ENCODE measurements around the gene MAGED2.
"Not testable (repeated sequence)": the region's sequence is repeated elsewhere in the genome, so short reads cannot be mapped to it uniquely, and the experiment has no call there.

Gene MAGED2

GRCh38 chrX:54807524-54808108 is at the start of gene MAGED2:
MAGED2 (plus strand) TSS chrX:54807745; CDS start chrX:54809332, 1,587 bp downstream.
- no peak for DNase-seq (ENCODE audit: low spot score)

DNA sequence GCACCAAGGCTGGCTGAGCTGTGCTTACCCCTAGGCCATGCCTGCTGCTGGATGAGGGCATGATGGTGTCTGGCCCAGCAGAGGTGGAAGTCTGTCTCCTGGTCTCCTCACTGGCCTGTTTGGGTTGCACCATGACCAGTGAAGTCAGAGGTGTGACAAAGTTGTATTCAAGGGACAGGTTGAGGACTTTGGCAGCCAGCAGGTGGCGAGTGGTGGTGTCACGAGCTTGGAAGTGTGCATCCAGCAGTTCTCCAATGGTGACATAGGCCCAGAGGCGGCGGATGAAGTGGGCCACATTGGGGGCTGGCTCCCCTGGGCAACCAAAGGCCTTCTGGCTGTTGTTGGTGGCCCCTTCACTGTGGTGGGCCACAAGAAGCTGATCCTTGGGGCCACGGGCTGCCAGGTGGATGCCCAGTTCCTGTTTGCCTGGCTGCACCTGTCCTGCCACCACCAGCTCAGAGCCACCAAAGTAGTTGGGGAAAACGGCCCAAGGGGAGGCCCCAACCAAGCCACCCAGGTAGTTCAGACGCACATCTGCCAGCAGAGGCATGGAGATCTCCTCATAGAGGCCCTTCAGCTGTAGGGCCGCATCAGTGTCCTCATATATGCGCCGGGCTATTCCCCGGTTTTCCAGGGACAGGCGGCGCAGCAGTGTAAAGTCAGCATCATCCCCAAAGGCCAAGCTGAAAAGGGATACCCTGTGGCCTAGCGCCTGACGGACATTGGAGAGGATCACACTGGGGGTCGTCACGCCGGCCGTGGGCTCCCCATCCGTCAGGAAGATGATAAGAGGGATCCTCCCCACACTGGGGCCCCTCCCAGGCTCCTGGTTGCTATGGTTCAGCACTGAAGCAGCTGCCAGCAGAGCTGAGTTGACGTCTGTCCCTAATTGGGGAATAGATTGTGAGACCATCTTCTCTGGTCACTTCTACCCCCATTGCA is 49.2 kb upstream of the MAGED2 start:
- DNase-seq (ENCODE audit: low spot score) = no peak

GRCh38 chrX:54774391-54775094 is 33.0 kb upstream of the MAGED2 start:
- DNase-seq (ENCODE audit: low spot score) = not testable (repeated sequence)

GRCh38 chrX:54776061-54776460 is 31.5 kb upstream of the MAGED2 start:
- DNase-seq (ENCODE audit: low spot score) = no peak

DNA sequence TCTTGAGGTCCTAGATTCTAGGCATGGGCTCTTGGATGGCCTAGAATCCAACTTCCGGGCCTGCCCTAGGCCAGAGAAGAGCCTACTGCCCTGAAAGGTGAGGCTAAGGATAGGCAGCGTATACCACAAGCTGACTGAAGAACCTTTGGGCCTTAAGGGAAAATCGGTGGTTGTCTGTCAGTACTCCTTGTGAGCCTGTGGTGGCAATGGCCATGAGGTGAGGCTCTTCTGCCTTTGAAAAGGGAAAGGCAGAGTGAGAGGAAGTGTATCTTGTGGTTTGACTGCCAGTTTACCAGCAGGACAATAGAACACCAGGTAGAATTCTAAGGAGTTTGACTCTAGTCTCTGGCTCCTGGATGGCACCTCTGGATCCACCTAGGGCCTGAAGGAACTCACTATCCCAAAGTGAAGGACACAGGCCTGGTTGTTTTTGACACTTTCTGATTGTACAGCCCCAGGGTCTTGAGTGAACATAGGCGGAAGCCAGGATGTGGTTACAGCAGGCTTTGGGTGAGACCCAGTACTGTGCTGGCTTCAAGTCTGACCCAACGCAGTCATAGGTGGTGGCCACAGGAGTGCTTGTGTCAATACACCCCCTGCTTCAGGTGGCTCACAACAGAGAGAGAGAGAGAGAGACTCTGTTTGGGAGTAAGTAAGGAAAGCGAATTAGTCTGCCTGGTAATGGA is 30.4 kb upstream of the MAGED2 start:
- no peak for DNase-seq (ENCODE audit: low spot score)

DNA sequence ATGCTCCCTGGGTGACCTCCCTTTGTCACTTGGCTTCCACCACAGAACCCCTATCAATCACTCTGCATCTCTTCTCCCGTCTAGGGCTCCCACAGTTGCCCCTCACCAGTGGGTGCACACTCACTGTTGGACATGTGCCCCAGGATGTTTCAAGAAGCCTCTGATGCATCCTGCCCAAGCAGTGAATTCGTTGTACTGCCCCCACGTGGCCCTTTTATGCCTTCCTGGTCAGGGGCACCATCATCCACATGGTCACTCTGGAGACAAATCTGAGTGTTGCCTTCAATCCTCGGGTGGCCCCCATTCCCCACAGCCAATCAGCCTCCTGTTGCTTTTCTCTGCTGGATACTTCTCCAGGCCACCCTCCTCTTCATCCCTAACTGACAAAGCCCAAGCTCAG is 21.6 kb upstream of the MAGED2 start:
- DNase-seq (ENCODE audit: low spot score) = no peak

- DNase-seq (ENCODE audit: low spot score) = no peak
These were observed 20.6 kb upstream of the MAGED2 start for GRCh38 chrX:54786967-54787366.

GRCh38 chrX:54788446-54788845 is 19.1 kb upstream of the MAGED2 start:
- DNase-seq (ENCODE audit: low spot score) = no peak

DNA sequence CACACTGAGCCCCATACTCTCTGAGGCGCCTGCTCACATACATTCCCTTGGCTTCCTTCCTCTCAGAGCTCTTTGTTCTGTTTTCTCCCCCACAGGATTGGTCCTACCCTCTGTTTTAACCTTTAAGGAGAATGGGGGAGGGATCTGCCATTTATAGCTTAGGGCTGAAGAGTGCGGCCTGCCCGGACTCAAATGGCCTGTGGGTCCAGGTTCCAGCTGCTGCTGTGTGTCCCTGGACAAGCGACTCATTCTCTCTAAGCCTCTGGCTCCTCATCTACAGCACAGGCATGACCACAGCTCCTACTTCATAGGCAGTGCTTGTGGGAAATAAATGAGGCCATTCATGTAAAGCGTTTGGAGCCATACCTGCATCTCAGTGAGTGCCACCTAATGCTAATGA is 18.1 kb upstream of the MAGED2 start:
- not testable (repeated sequence) for DNase-seq (ENCODE audit: low spot score)

DNA sequence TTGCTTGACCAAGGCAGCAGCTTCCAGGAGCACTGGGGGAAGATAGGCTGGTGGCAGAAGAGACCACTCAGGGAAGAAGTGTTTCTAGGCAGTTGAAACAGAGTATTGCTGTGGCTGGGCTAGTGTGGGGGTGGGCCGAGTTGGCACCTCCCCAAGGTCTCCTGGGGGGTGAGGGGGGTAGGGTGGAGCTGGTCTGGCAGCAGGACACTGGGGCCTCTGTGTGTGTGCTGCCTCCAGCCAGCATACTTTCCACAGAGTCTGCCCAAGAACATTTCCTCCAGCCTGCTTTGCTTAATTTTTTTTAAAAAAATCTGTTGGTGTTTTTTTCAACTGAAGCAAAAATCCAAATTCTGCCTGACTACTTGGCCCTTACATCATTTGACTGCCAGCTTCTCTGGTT is 13.5 kb upstream of the MAGED2 start:
- no peak for DNase-seq (ENCODE audit: low spot score)

DNA sequence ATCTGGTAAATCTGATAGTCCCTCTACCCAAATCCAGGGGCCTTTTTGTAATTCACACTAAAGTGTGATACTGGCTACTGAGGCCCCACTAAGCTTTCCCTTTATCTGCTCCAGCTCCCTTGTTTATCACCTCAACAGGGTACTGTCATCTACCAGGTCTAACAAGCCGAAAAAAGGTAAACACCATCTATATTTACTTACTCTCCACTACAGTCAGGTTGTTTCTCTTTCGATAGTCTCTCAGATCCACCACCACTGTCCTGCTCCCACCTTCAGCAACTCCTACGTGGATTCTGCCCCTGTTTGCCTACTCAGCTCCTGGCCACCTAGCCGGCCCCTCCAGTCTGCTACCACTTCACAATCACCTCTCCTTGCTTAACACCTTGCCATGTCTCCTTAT is 12.8 kb upstream of the MAGED2 start:
- DNase-seq (ENCODE audit: low spot score) = no peak

- no peak for DNase-seq (ENCODE audit: low spot score)
These were observed 9.4 kb upstream of the MAGED2 start, which contains the start of gene ITIH6 for GRCh38 chrX:54798137-54798536. ITIH6 (minus strand) TSS chrX:54798255; CDS start chrX:54798210, 45 bp downstream.

- no peak for DNase-seq (ENCODE audit: low spot score)
These were observed 8.5 kb upstream of the MAGED2 start for GRCh38 chrX:54799046-54799445.

- no peak for DNase-seq (ENCODE audit: low spot score)
These were observed 612 bp downstream of the MAGED2 start for GRCh38 chrX:54808109-54808604.

GRCh38 chrX:54808605-54809483 is 1.3 kb downstream of the MAGED2 start:
- DNase-seq (ENCODE audit: low spot score) = peak; percentile 91

GRCh38 chrX:54810532-54810931 is 3.0 kb downstream of the MAGED2 start:
- no peak for DNase-seq (ENCODE audit: low spot score)

- DNase-seq (ENCODE audit: low spot score) = no peak
These were observed 3.8 kb downstream of the MAGED2 start for GRCh38 chrX:54811301-54811885.

DNA sequence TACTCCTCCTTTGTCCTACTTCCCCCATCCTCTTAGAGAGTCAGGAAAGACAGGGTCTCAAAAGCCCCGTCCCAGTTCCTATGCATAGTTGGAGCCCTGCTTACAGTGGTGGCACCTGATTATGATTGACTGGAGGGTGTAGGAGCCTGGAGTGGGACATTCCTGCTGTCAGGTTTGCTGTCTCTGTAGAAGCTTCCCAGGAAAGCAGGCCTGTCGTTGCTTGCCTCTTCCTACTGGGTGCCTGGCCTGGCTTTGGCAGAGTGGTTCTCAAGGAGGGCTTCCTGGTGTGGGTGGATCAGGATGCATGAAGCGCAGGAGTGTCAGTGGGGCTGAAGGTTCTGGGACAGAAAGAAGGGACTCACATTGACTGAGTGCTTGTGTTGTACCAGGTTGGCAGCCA is 4.8 kb downstream of the MAGED2 start:
- DNase-seq (ENCODE audit: low spot score) = no peak

DNA sequence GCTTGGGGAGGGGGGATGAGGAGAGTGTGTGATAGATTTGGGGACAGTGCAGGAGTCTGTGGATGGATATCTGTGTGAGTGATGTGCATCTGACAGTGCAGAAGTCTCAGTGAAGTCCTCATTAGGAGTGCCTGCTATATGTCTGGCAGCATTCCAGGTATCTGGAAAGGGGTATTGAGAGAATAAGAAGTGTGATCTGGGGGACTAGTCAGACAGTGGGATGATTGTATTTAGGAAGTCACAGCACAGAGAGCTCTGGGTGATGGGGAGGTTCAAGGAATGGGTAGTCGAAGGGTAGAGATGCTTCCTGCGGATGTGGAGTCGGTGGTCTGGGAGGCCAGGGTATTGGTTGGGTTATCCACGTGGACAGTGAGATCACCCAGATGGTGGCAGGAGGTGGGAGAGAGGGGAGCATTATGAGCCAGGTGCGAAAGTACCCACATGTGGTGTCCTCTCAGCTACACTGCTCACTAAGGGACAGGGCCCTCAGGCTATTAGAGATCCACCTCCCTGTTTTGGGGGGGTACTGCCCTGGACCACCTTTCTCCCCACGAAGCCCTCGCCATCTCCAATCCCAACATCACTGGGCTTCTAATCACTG is 9.8 kb downstream of the MAGED2 start:
- DNase-seq (ENCODE audit: low spot score) = no peak

DNA sequence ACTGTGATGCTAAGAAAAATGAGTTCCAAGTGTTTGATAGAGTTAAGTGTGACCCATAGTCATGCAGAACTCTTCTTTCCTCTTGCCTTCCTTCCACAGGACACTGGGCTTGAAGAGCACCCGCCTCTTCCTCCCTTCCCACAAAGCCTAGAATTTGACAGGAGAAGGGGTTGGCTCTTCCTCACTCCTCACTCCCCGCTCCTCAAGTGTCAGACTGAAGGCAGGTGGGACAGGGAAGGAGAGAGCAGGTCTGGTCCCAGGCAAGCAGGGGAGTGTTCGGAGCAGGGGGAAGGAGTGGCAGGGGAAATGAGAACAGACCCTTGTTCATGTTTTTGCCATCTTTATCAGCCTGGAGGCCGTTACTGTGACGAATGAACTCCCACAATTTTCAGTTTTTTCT is 10.7 kb downstream of the MAGED2 start:
- no peak for DNase-seq (ENCODE audit: low spot score)
